Progenitor cell of endocrine pancreas (in vitro differentiated cells): ENCODE data around the gene RPN1. TPM values are rescaled to one million over a fixed set of nuclear protein-coding genes. Genes with fewer than 3 reads are reported as not detected.

Experiments used
- DNase-seq: peaks from one replicate; pipeline ENCODE4 v3.0.0; 2021; ENCODE audit warnings: low spot score; ENCODE audit not compliant: unreplicated experiment
- H3K27ac Mint-ChIP-seq: 2 replicates; pipeline ENCODE4 v1.8.0; 2021; ENCODE audit warnings: mild to moderate bottlenecking, moderate library complexity, mixed read lengths
- H3K27me3 Mint-ChIP-seq: 2 replicates; pipeline ENCODE4 v1.8.0; 2021; ENCODE audit warnings: mixed read lengths
- H3K36me3 Mint-ChIP-seq: 2 replicates; pipeline ENCODE4 v1.8.0; 2022; ENCODE audit warnings: mixed read lengths; ENCODE audit not compliant: insufficient read depth
- H3K4me1 Mint-ChIP-seq: 2 replicates; pipeline ENCODE4 v1.8.0; 2021; ENCODE audit warnings: low read depth, mixed read lengths
- H3K4me3 Mint-ChIP-seq: 2 replicates; pipeline ENCODE4 v1.8.0; 2021; ENCODE audit warnings: low read depth, mild to moderate bottlenecking, moderate library complexity, mixed read lengths
- H3K9me3 Mint-ChIP-seq: 2 replicates; pipeline ENCODE4 v1.8.0; 2021; ENCODE audit warnings: low read depth, mixed read lengths
- CTCF ChIP-seq: fragments of 200-600 bp; sonication (generic); IDR thresholded peaks from one replicate; pipeline ENCODE4 v1.5.0; 2021; ENCODE audit warnings: antibody characterized with exemption, mild to moderate bottlenecking; ENCODE audit not compliant: unreplicated experiment
- total RNA-seq: library from RNA; stranded (reverse); gene quantifications from 2 replicates; pipeline ENCODE4 v1.2.1, GENCODE V29; 2021

The RPN1 gene
- total RNA-seq, 1 donor from 2014 or later = 166 TPM

- Mint-ChIP-seq H3K9me3 (no peaks in the 10 kb centered on the region), H3K27me3 (peaks cover 8% of the 10 kb centered on the region), H3K4me1 (no peaks in the 10 kb centered on the region), H3K27ac (no peak overlapping the region), H3K36me3 (no peaks in the 10 kb centered on the region), H3K4me3 (no peak overlapping the region)
- TF ChIP-seq CTCF = no peak
- DNase-seq = no peak
Measured at GRCh38 chr3:128605091-128606046, 45.2 kb downstream of the RPN1 start.

- no peak overlapping the region for H3K4me3 Mint-ChIP-seq
- H3K27me3 Mint-ChIP-seq = peaks cover 8% of the 10 kb centered on the region
- no peaks in the 10 kb centered on the region for H3K9me3 Mint-ChIP-seq
- H3K4me1 Mint-ChIP-seq = no peaks in the 10 kb centered on the region
- DNase-seq = no peak
- no peak for TF ChIP-seq CTCF
- H3K36me3 Mint-ChIP-seq = no peaks in the 10 kb centered on the region
- no peak overlapping the region for H3K27ac Mint-ChIP-seq
Measured at GRCh38 chr3:128603811-128604775, 46.5 kb downstream of the RPN1 start.

DNA sequence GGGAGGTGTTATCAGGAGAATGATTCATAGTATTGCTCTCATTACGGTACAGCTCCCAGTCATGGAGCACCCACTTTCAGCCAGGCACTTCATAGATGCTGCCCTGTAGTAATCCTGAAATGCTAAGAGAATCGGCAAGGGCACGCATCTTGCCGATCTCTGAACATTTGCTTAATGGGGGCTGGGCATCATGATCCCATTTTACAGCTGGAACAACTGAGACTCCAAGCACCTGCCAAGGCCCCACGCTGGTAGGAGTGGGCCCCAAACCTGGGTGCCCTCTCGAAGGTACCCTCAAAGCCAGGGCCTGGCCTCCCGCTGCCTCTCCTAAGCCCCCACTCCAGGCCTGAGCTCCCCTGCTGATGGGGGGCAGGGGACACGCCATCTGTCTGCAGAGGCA is 47.3 kb downstream of the RPN1 start:
- no peak for TF ChIP-seq CTCF
- Mint-ChIP-seq H3K36me3 (no peaks in the 10 kb centered on the region), H3K4me3 (no peak overlapping the region), H3K4me1 (no peaks in the 10 kb centered on the region), H3K27ac (no peak overlapping the region), H3K9me3 (no peaks in the 10 kb centered on the region), H3K27me3 (peaks cover 8% of the 10 kb centered on the region)
- no peak for DNase-seq

DNA sequence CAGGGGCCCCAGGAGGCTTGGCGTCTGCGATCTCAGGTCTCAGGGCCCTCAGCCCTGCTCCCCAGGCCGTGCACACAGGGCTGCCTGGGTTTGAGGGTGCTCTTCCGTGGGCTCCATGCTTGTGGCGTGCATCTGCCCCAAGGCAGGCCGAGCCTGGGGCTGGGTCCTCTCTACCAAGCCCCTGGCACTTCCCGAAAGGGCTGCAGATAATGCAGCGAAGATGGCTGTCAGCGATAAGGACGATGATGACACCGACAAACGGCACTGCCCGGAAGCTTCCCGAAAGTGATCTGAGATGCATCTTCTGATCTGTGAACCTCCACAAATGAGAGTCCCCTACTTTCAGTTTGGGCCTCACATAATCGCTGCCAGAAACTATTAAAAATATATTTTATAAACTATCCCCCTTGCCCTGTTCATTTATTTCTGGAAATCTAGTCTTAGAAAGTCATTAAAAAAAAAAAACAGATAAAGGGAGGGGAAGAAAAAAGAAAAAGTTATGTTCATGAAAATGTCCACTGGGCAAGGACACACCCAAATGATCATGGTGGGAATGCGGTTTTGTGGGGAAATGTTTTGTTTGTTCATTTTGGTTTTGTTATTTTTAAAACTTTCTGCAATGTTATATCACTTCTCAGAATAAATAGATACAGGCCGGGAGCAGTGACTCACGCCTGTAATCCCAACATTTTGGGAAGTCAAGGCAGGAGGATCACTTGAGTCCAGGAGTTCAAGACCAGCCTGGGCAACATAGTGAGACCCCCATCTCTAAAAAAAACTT is 51.5 kb downstream of the RPN1 start:
- Mint-ChIP-seq H3K36me3 (no peaks in the 10 kb centered on the region), H3K4me3 (no peak overlapping the region), H3K4me1 (no peaks in the 10 kb centered on the region), H3K9me3 (no peaks in the 10 kb centered on the region), H3K27me3 (no peaks in the 10 kb centered on the region), H3K27ac (no peak overlapping the region)
- no peak for DNase-seq
- no peak for TF ChIP-seq CTCF

- DNase-seq = no peak
- no peak for TF ChIP-seq CTCF
- Mint-ChIP-seq H3K27me3 (no peaks in the 10 kb centered on the region), H3K36me3 (no peaks in the 10 kb centered on the region), H3K27ac (no peak overlapping the region), H3K4me3 (no peak overlapping the region), H3K9me3 (no peaks in the 10 kb centered on the region), H3K4me1 (no peaks in the 10 kb centered on the region)
Measured at GRCh38 chr3:128597900-128598299, 52.7 kb downstream of the RPN1 start.
